Measurements from ENCODE around the gene BEAN1.
A peak's percentile ranks its signal among the peaks of the same experiment; 100 is the strongest.

BEAN1 gene

DNA sequence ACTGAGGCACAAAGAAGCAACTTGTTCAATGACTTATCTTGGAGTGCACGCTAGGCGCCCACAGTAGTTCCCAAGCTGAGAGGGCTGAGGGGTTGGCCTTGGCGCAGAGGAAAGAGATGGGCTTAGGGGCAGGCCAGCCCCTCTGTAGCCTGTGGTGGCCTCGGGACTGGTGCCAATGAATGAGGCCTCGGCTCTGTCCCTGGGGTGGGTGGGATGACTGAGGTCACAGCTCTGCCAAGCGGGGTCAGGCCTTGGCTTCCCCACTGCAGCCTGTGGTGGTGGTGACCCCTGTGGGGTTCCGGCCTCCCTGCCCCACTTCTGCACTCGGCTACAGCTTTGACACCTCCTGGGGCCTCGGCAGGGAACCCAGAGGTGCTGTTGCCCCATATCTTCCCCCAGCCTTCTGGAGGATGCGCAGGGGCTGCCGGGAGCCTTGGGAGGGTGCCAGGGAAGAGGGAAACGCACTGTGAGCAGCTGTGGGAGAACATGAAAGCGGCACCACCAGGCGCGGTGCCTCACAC is 46.0 kb downstream of the BEAN1 start:
- DNase-seq: no peak

DNA sequence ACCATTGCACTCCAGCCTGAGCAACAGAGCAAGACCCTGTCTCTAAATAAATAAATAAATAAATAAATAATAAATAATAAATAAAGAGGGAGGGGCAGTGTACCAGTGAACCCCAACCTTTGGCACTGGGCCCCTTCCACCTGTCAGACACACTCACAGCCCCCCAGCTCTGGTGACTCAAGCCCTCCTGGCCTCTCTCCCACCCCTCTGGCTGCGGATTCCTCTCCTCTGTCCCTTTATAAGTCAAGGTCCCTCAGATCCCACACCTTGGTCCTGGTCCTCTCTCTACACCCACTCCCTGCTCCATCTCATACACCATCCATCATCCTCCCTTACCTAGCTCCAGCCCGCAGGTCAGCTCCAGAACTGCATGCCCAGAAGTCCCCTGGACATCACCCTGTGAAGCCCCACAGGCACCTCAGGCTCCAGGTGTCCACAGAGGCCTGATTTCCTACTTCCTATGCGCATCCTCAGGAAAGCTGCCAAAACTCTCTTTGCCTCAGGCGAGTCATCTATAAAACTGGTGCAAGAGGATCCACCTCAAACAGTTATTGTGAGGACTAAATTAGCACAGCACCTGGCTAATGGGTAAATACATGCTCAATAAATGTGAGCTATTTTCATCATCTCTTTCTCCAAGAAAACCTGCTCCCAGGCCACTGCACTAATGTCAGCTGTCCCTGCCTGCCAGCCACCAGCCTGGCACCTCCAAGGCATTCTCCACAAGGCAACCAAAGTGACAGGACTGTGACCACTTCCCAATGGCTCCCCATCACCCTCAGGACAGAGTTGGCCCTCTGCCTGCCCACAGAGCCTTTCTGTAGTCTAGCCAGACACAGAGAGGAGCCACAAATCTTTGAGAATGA is 46.8 kb downstream of the BEAN1 start:
- no peak for DNase-seq

DNA sequence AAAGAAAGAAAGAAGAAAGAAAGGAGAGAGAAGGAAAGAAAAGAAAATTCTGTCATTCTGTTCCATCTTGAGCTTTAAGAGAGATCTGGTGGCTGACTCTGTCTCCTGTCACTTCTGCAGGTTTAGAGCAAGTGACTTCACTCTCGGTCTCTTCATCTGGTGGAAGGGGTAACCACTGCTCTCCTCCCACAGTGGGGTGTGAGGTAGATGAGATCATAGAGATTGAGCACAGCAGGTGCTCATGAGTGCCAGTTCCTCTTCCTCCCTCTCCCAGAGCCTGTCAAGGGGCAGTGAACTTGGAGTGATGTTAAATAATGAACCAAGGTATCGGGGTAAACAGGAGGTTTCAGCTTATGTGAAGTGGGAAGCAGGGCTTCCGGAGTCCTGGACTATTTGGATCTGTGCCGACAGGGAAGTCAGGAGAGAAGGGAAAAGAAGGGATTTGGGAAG is 47.7 kb downstream of the BEAN1 start:
- DNase-seq: peak; percentile 53 to 57

DNA sequence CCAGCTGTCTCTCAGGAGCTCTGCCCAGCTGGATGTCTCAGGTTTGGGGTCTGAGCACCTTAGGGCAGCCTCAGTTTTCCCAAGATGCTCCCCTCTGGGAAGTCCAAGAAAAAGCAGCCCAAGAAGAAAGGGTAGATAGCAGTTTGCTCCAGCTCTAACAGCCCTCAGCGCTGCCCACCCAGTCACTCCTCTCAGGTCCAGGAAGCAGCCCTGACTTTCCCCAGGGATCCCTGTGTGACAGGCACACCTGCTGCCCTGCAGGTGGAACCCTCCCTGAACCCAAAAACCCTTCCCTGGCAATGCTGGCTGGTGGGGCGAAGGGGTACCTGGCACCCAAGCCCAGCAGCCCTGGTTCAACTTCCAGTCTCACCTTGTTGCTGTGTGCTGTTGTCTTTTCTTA is 48.1 kb downstream of the BEAN1 start:
- DNase-seq: no peak

DNA sequence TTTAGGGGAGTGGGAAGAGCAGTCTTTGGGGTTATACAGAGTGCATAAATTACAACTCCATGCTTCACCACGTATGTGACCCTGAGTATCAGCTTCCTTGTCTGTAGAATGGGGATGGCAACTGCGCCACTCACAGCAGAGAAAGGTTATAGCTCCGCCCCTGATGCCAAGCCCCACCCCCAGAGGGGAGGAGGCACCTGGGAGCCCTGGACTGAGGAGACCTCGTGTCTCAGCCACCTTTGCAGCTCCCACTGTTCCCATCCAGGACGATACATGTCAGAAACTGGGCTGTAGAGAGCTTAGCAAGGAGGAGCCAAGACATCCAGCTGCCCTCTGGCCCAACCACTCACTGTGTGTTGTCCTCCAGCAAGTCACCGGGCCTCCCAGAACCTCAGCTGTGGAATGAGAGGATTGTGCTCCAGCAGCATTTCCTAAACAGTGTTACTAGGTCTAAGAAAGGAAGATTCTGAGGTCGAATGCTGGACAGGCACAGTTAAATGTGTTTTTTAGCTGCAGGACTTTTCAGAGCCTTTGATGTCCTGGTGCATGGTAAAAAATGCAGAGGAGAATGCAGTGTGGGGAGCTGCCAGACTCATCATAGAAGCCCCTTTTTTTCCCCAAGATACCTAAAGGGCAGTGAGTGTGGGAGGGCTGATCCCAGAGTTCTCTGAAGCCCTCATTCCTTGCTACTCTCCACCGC is 49.4 kb downstream of the BEAN1 start:
- DNase-seq: peak; percentile 24 to 50

DNA sequence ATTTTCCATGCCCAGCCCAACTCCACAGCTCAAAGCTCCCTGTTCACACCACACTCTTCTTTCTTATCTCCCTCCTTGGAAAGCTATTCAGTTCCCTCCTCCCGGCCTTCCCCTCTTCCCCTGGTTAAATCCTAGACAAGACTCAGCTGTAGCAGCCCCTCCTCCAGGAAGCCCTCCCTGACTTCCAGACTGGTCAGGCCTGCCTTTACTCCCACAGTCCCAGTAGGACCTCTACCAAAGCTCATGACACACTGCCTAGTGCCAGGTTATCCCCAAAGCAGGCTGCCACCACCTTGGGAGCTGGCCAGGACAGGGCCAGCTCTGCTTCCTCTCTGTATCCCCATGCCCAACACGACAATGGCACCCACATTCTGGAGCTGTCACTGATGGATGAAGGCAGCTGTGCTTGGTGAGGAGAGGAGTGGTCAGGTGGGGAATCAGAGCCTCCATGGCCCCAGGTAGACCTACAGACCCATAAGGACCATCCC is 50.0 kb downstream of the BEAN1 start:
- DNase-seq: no peak

DNA sequence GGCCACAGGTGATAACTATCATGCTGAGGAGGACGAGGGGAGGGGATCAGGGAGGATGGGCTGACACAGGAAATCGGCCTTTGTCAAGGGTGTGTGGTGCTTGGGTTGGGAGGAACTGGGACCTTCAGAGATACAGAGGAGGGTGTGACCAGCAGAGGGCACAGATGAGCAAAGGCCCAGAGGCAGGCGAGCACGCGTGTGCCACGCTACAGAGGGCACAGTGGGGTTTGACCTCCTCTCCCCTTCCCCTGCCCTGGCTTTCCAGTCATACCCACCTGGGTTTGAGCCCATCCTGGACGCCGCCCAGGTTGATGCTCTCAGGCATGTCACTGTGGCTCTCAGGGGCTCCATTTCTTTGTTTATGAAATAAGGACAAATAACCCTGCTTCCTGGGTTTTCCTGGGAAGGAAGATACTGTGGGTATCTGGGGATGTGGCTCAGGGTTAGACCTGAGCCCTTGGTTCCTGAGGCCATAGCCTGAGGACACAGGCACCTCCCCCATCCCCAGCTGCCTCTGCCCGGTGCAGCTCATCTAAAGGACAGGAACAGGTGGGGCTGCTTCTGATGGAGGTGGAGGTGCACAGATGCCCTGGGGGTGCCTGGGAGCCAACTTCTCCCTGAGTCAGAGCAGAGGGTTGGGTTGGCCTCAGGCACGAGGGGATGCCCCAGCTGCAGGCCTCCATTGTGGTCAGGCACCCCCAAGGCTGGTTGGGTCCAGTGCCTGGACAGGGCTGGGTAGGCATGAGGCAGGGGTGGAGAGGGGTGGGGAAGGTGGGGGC is 51.8 kb downstream of the BEAN1 start:
- peak; percentile 84 to 85 for DNase-seq

DNA sequence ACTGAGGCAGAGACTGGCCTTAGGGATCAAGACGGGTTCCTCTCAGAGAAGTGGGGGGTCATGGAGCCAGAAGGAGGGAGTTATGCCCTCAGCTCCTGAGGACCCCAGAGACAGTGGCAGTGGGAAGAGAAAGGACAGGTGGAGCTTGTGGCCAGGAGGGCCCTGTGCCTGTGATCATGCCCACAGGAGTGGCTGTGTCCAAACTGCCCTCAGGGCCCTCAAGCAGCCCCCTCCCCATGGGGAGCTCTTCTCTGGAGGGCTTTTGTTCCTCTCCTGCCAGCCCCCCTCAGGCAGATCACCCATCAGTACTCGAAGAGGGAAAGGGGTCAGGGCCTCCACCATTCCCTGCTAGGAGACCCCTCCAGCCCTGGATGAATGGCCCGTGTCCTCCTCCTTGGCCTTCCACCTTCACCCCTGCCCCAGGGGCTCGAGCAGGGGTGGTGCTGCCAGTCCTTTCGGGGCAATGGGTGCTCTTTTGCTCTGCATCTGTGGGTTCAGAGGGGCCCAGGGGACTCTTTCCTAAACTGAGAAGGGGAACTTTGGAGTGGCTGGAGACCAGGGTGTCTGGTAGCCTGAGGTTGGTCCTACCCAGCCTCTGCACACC is 52.7 kb downstream of the BEAN1 start:
- DNase-seq: no peak

DNA sequence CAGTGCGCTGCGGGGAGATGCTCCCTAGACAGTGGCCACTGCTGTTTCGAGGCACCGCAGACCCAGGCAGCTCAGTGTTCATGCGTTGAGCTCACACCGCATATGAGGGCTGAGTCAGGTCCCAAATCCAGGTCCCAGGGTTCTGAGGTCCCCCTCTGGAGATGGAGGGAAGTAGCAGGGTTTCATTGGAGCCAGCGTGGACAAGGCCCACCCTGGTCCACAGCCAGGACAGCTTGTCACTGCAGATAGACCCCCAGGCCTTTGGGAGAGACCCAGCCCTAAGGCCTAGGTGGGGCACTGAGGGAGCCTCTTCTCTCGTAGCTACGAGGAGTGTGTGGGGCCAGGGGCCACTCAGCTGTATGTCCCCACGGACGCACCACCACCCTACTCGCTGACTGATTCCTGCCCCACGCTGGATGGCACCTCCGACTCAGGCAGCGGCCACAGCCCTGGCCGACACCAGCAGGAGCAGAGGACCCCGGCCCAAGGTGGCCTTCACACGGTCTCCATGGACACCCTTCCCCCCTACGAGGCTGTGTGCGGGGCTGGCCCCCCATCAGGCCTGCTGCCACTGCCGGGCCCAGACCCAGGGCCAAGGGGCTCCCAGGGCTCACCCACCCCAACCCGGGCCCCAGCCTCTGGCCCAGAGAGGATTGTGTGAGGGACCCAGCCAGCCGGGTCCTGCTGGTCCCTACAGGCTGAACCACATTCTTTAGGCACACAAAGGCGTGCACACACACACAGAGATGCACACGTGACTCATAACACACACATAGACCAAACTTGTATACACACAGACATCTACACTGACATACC is 53.4 kb downstream of the BEAN1 start:
- no peak for DNase-seq

DNA sequence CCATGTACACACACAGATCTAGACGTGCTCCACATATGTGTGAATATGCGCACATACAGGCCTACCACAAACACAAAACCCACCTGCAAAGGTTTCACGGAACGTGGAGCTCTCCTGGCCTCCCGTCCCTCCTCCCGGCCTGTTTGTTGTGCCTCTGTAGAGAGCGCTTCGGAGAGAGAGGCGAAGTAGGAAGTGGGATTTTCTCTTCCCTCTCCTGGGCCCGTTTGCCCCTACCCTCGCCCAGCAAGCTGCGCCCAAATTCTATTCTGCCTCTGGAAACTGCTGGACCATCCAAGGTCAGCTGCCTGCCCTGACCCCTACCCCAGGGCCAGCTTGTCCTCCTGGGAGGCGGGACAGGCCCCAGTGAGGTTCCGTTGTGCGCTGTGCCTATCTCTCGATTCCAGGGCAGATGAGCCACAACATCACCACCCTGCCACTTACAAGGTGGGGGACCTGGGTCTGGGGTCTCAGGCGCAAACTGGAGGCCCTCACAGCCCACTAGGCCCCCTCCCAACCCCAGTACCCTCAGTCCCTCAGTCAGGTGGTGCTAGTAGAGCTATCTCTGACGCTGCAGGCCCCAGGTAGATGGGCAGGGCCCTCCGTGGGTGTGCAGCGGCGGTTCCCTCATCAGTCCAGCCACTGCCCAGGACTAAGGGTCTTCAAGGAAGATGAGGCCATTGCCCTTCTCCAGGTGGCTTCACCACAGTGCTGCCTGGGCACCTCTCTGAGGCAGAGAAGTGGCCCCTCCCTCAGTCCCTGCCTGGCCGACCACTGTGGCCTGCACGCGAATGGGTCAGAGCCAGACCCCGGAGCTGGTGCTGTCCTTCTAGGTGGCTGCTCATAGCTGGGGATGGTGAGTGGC is 54.2 kb downstream of the BEAN1 start:
- no peak for DNase-seq

DNA sequence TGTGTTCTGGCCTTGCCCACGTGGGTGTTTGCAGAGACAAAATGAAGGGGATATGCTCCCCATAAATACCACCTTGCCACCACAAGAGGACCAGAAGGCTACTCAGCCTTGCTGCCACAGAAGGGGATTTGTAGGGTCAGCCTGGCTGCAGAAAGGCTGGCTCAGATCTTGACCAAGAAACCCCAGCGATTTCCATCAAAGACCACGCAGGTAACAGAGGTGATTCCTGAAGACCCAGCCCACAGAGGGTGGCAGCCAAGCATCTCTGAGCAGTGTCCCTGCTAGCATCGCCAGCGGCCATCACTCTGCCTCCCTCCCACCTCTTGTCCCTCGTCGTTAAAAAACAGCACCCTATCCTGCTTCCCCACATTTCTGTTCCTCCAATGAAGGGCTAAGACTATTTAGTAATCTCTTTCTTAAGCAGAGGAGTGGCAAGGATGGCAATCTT is 54.9 kb downstream of the BEAN1 start:
- DNase-seq: no peak

DNA sequence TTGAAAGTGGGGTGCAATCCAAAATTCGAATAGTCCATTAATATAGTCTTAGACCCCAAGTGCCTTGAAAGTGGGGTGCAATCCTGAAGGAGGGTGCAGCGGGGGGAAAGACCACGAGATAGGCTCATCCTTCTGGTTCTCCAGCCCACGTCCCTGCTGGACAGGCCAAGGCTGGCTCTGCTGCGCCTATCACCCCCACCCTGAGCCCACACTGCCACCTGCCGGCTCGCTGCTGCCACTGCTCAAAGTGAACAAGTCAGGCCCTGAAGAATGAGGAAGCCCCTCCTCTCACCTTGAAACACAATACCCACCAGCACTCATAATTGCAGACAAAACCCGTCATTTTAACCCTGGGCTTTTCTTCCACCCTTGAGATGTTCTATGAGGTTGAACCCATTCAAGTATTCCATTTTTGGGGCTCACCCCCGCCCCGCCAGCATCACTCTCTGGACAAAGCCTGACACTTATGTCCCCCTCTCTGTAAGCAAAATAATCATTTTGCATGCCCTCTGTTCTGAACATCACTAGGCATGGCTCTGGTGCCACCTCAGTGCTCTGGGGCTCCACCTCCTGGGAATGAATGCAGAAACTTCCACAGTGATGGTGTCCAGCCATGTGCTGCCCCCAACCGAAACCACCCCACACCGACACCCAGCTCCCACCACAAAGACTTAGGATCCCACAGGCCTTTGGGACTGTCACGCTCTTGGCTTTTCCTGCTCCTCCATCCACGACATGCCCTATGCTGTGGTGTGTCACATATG is 56.8 kb downstream of the BEAN1 start:
- DNase-seq: peak; percentile 63 to 72

DNA sequence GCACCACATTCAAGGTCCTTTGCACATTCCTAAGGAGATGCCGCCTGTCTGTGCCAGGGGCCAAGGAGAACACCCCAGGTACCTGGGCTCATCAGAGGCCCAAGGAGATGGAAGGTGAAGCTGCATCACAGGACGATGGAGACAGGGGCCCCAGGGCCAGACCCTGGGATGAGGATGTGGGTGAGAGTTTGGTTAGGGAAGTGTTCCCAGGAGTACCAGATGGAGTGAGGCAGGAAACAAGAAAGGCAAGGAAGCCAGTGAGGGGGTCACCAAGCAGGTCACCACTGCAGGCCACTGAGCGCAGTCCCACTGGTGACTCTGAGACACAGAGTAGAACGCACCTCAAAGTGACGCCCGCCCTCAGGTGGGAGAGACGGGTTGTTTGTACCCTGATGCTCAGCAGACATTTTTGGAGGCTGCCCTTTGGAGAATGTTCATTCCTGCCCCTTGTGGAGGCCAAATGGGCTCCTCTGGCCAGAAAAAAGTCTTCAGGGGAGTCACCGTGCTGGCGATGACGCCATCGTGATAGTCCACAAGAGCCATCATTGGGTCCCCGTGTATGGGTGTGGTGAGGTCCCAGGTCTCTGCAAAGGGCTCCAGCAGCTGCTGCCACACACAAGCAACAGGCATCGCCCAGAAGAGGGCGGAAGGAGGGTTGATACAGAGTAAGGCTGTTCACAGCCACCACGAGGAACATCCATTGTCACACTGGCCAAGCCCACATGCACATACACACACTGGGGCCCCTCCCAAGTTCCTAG is 57.5 kb downstream of the BEAN1 start:
- DNase-seq: no peak

DNA sequence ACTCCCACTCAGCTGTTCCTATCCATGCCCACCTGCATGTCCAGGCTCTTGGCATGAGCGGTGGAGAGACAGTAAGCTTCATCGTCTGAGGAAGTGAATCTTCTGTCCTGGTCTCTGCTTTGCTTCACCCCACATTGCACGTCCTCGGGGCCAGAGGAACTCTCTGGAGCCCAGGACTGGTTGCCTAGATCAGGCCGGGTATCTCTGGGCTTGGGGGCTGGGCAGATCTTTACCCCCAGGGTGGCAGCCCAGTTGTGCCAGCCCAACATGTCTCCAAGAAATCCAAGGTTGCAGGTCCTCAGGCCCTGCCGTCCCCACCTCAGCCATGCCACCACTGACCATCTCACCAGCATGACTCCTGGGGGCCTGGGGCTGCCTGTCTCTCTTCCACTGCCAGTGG is 58.3 kb downstream of the BEAN1 start:
- no peak for DNase-seq

DNA sequence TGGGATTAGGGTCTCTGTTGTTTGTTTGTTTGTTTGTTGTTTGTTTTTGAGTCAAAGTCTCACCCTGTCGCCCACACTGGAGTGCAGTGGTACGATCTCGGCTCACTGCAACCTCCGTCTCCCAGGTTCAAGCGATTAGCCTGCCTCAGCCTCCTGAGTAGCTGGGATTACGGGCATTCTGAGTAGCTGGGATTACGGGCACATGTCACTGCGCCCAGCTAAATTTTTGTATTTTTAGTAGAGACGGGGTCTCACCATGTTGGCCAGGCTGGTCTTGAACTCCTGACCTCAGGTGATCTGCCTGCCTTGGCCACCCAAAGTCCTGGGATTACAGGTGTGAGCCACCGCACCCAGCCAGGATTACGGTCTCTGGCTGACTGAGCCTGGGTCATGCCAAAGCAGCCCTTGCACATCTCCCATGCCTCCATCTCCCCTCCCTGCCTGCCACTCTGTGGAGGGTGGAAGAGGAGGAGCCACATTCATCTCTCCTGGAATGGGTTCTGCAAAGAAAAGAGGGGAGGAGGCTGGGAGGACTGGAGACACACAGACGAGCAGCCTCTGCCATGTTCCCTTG is 59.2 kb downstream of the BEAN1 start:
- no peak for DNase-seq

DNA sequence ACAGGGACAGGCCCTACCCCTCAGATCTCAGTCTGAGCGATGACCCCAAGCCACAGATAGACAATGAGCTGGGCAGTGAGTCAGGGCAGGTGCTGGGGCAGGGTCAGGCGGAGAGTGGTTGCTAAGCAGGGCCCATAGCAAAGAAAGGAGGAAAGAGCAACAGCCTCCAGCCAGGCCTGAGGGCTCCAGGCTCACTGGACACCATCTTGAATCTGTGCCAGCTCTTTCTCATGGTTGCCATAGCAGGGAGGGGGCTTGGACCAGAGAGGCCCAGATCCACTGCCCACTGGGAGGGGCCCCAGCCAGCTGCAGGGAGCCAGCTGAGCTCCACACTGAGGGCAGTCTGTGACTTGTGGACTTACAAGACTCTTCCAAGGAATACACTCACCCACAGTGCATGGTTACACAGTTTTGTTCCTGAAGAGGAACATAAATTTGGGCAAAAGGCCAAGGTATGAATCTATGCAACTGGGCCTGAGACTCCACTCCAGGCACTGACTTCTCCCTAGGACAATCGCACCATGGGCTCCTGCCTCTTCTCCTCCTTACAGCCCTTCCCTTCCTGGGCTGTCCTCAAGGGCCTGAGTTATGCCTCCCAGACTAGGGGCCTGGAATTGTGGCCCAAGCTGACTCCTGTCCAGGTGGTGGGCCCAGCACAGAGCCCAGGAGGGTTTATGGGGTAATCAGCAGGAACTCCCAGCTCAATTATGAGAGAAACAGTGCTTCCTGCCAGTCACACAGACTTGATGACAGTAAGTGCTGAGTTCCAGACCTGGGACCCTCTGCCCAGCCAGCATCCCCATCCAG is 59.9 kb downstream of the BEAN1 start:
- no peak for DNase-seq

DNA sequence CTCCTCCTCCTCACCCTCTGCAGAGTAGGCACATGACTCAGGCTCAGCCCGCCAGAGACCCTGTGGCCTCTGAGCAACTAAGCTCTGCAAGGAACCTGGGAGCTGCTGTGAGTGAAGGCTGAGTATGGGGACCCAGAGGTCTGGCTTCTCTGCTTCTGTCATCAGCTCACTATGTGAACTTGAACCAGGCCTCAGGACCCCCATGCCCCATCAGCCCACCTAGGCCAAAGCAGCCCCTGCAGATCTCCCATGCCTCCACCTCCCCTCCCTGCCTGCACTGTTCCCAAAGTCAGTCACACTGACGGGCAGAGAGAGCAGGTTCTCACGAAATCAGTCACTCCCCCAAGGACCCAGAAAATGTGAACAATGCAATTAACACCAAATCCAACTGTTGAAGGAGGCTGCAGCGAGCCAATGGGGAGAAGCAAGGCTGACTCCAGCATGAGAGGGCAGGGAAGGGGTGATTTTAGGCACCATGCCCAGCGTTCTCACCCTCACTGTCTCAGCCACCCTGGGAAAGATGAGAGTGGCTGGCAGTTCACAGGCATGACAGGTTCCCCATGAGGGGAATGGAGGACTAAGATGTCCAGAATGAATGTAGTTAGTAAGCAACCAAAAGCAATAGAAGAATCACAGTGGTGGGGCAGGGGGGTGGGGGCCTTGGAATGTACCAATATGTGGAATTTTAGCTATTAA is 60.6 kb downstream of the BEAN1 start:
- DNase-seq: no peak

Data from activated CD4-positive, alpha-beta T cell treated with anti-CD3 and anti-CD28 coated beads for 4 hours (primary cell).